MM.1S (cell line): ENCODE data around the gene KDM4C.

ENCODE experiments used
- CTCF ChIP-seq: fragments of 300-600 bp; sonication (generic); IDR thresholded peaks from 2 replicates; pipeline ENCODE4 v1.5.1; 2016; ENCODE audit warnings: antibody characterized with exemption, low read length, mixed read lengths
- EZH2 ChIP-seq: fragments of 300-600 bp; sonication (generic); optimal IDR thresholded peaks from 2 replicates; pipeline ENCODE3; 2017; ENCODE audit warnings: low read depth, mild to moderate bottlenecking, antibody characterized with exemption, low read length, mixed read lengths
- EZH2phosphoT487 ChIP-seq: fragments of 300-600 bp; sonication (generic); IDR thresholded peaks from 2 replicates; pipeline ENCODE4 v1.6.1; 2018; ENCODE audit warnings: antibody characterized with exemption, low read length

DNA sequence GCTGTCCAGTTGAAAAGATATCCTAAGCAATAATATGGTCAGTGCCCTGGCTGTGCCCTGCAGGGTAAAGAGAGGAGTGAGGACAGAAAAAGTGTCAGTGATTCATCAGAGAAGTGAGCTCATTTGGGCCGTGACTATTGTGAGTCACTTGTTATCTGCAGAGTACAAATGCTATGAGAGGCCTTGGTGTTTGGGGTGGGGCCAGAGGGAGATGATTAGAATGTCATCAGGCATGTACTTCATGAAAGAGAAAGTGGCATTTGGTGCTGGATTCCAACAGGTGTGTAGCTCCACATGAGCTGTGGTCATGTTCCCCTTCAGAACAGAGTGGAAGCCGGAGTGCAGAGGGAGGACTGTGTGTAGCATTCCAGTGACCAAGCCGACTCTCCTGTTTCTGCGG lies 174.1 kb downstream of the KDM4C start:
- no peak for TF ChIP-seq EZH2
- no peak for TF ChIP-seq CTCF
- TF ChIP-seq EZH2phosphoT487 = no peak
